Activated naive CD4-positive, alpha-beta T cell treated with anti-CD3 and anti-CD28 coated beads, Interleukin-2, amount 10 ng/mL, durations not matched to agents 7 days and 5 days (primary cell): ENCODE measurements around the gene CERS1.
A peak's percentile ranks its signal among the peaks of the same experiment; 100 is the strongest.

Source experiments
- CTCF ChIA-PET: fragments of 350-600 bp; sonication (Branson Sonifier 250); formaldehyde crosslinking; loops from one replicate; lab custom pipeline; 2021; ENCODE audit warnings: antibody characterized with exemption; lab: Charles Lee
- DNase-seq: peaks from one replicate; pipeline ENCODE4 v3.0.0-alpha.2; 2020
- H3K27ac Mint-ChIP-seq: one replicate; pipeline ENCODE4 v1.8.0; 2021; ENCODE audit warnings: mild to moderate bottlenecking, moderate library complexity, mixed read lengths
- H3K27me3 Mint-ChIP-seq: one replicate; pipeline ENCODE4 v1.8.0; 2021; ENCODE audit warnings: mild to moderate bottlenecking, mixed read lengths
- H3K36me3 Mint-ChIP-seq: one replicate; pipeline ENCODE4 v1.8.0; 2021; ENCODE audit warnings: mixed read lengths
- H3K4me1 Mint-ChIP-seq: one replicate; pipeline ENCODE4 v1.8.0; 2021; ENCODE audit warnings: mixed read lengths
- H3K4me3 Mint-ChIP-seq: one replicate; pipeline ENCODE4 v1.8.0; 2021; ENCODE audit warnings: mild to moderate bottlenecking, moderate library complexity, mixed read lengths
- H3K9me3 Mint-ChIP-seq: one replicate; pipeline ENCODE4 v1.8.0; 2021; ENCODE audit warnings: mixed read lengths

CERS1 gene

GRCh38 chr19:18895824-18896341, at the start of gene CERS1:
Gene CERS1 (minus strand): TSS chr19:18896158. CDS start chr19:18896072, 86 bp downstream.
- H3K27ac Mint-ChIP-seq = no peak within 1 kb of the TSS
- no peak within 1 kb of the TSS for H3K4me3 Mint-ChIP-seq
- peaks cover 8% of the 10 kb centered on the region for H3K36me3 Mint-ChIP-seq
- peaks cover 59% of the 10 kb centered on the region for H3K27me3 Mint-ChIP-seq
- peaks cover 8% of the 10 kb centered on the region for H3K4me1 Mint-ChIP-seq
- DNase-seq = no peak
- CTCF ChIA-PET = no interaction called here
- no peaks in the 10 kb centered on the region for H3K9me3 Mint-ChIP-seq

GRCh38 chr19:18945297-18945696, 49.3 kb upstream of the CERS1 start:
- H3K27me3 Mint-ChIP-seq = peaks cover 54% of the 10 kb centered on the region
- CTCF ChIA-PET = interaction anchor here (1.2 kb wide), 1 partner anchor 41 kb away, joined by 3 read pairs; no protein-coding TSS in a partner anchor
- H3K4me3 Mint-ChIP-seq = no peak overlapping the region

GRCh38 chr19:18943465-18943864, 47.5 kb upstream of the CERS1 start:
- peaks cover 9% of the 10 kb centered on the region for H3K4me1 Mint-ChIP-seq
- no peaks in the 10 kb centered on the region for H3K36me3 Mint-ChIP-seq
- no peak overlapping the region for H3K4me3 Mint-ChIP-seq
- DNase-seq = no peak
- peaks cover 72% of the 10 kb centered on the region for H3K27me3 Mint-ChIP-seq
- no peaks in the 10 kb centered on the region for H3K9me3 Mint-ChIP-seq
- CTCF ChIA-PET = interaction anchor here (1.6 kb wide), 1 partner anchor 14 kb away, joined by 6 read pairs; no protein-coding TSS in a partner anchor
- H3K27ac Mint-ChIP-seq = no peak overlapping the region

More at GRCh38 chr19:18945297-18945696, 49.3 kb upstream of the CERS1 start:
- H3K9me3 Mint-ChIP-seq = no peaks in the 10 kb centered on the region
- H3K27ac Mint-ChIP-seq = no peak overlapping the region
- no peak for DNase-seq
- H3K36me3 Mint-ChIP-seq = no peaks in the 10 kb centered on the region
- peaks cover 6% of the 10 kb centered on the region for H3K4me1 Mint-ChIP-seq

- no peak overlapping the region for H3K4me3 Mint-ChIP-seq
- no peak for DNase-seq
- CTCF ChIA-PET = interaction anchor here (1.6 kb wide), 1 partner anchor 13 kb away, joined by 6 read pairs; no protein-coding TSS in a partner anchor
- H3K36me3 Mint-ChIP-seq = no peaks in the 10 kb centered on the region
- H3K27ac Mint-ChIP-seq = no peak overlapping the region
- peaks cover 9% of the 10 kb centered on the region for H3K4me1 Mint-ChIP-seq
- H3K9me3 Mint-ChIP-seq = no peaks in the 10 kb centered on the region
- peaks cover 80% of the 10 kb centered on the region for H3K27me3 Mint-ChIP-seq
Measured at GRCh38 chr19:18942692-18943091, 46.7 kb upstream of the CERS1 start.

GRCh38 chr19:18941628-18942354, 45.8 kb upstream of the CERS1 start:
- Mint-ChIP-seq H3K9me3 (no peaks in the 10 kb centered on the region), H3K27me3 (peaks cover 85% of the 10 kb centered on the region), H3K4me3 (no peak overlapping the region), H3K27ac (no peak overlapping the region), H3K4me1 (peaks cover 9% of the 10 kb centered on the region), H3K36me3 (no peaks in the 10 kb centered on the region)
- no peak for DNase-seq
- CTCF ChIA-PET = interaction anchor here (1.6 kb wide), 1 partner anchor 12 kb away, joined by 6 read pairs; no protein-coding TSS in a partner anchor

- Mint-ChIP-seq H3K27ac (no peak within 1 kb of the TSS), H3K27me3 (peaks cover 83% of the 10 kb centered on the region), H3K4me1 (peaks cover 9% of the 10 kb centered on the region), H3K36me3 (no peaks in the 10 kb centered on the region), H3K4me3 (peak within 1 kb of the TSS; percentile 40), H3K9me3 (no peaks in the 10 kb centered on the region)
- CTCF ChIA-PET = no interaction called here
- peak; percentile 80 for DNase-seq
Measured at GRCh38 chr19:18940769-18941627, 45.0 kb upstream of the CERS1 start, which contains the start of gene HOMER3. Gene HOMER3 (minus strand): TSS chr19:18941217. CDS start chr19:18938982, 2,235 bp downstream.

- CTCF ChIA-PET = no interaction called here
- no peaks in the 10 kb centered on the region for H3K36me3 Mint-ChIP-seq
Measured at GRCh38 chr19:18939922-18940768, 44.2 kb upstream of the CERS1 start.

GRCh38 chr19:18939163-18939562, 43.2 kb upstream of the CERS1 start:
- peaks cover 8% of the 10 kb centered on the region for H3K4me1 Mint-ChIP-seq
- H3K4me3 Mint-ChIP-seq = no peak overlapping the region
- H3K9me3 Mint-ChIP-seq = no peaks in the 10 kb centered on the region
- no peaks in the 10 kb centered on the region for H3K36me3 Mint-ChIP-seq
- peaks cover 83% of the 10 kb centered on the region for H3K27me3 Mint-ChIP-seq
- no peak overlapping the region for H3K27ac Mint-ChIP-seq
- no peak for DNase-seq
- CTCF ChIA-PET = no interaction called here

More at GRCh38 chr19:18939922-18940768, 44.2 kb upstream of the CERS1 start:
- no peak for DNase-seq
- Mint-ChIP-seq H3K27ac (no peak overlapping the region), H3K4me3 (peak overlapping the region; percentile 40), H3K27me3 (peaks cover 77% of the 10 kb centered on the region), H3K4me1 (peaks cover 9% of the 10 kb centered on the region), H3K9me3 (no peaks in the 10 kb centered on the region)

GRCh38 chr19:18933297-18933696, 37.3 kb upstream of the CERS1 start:
- H3K27me3 Mint-ChIP-seq = peaks cover 50% of the 10 kb centered on the region
- no peaks in the 10 kb centered on the region for H3K36me3 Mint-ChIP-seq
- CTCF ChIA-PET = no interaction called here
- no peak overlapping the region for H3K4me3 Mint-ChIP-seq
- no peaks in the 10 kb centered on the region for H3K9me3 Mint-ChIP-seq
- peaks cover 10% of the 10 kb centered on the region for H3K4me1 Mint-ChIP-seq
- no peak overlapping the region for H3K27ac Mint-ChIP-seq
- DNase-seq = no peak

- Mint-ChIP-seq H3K36me3 (no peaks in the 10 kb centered on the region), H3K4me3 (peak overlapping the region; percentile 68), H3K9me3 (no peaks in the 10 kb centered on the region), H3K4me1 (peaks cover 10% of the 10 kb centered on the region), H3K27me3 (peaks cover 41% of the 10 kb centered on the region), H3K27ac (no peak overlapping the region)
- peak; percentile 89 for DNase-seq
- CTCF ChIA-PET = no interaction called here
Measured at GRCh38 chr19:18932216-18932841, 36.4 kb upstream of the CERS1 start.

GRCh38 chr19:18931316-18932162, 35.6 kb upstream of the CERS1 start:
- CTCF ChIA-PET = no interaction called here
- no peak for DNase-seq
- Mint-ChIP-seq H3K9me3 (no peaks in the 10 kb centered on the region), H3K27ac (no peak overlapping the region), H3K4me1 (peaks cover 10% of the 10 kb centered on the region), H3K4me3 (no peak overlapping the region), H3K36me3 (peaks cover 1% of the 10 kb centered on the region), H3K27me3 (peaks cover 34% of the 10 kb centered on the region)

GRCh38 chr19:18929311-18929710, 33.4 kb upstream of the CERS1 start:
- no peak for DNase-seq
- CTCF ChIA-PET = interaction anchor here (2.2 kb wide), 1 partner anchor 13 kb away, joined by 6 read pairs; no protein-coding TSS in a partner anchor
- no peak overlapping the region for H3K27ac Mint-ChIP-seq

More at GRCh38 chr19:18929311-18929710, 33.4 kb upstream of the CERS1 start:
- H3K27me3 Mint-ChIP-seq = peaks cover 23% of the 10 kb centered on the region
- peaks cover 10% of the 10 kb centered on the region for H3K4me1 Mint-ChIP-seq
- no peak overlapping the region for H3K4me3 Mint-ChIP-seq
- no peaks in the 10 kb centered on the region for H3K9me3 Mint-ChIP-seq
- H3K36me3 Mint-ChIP-seq = peaks cover 13% of the 10 kb centered on the region
